Prostate gland (tissue), 2 donors: Measurements from ENCODE around the gene RABGAP1L.

Source experiments
- CTCF ChIP-seq, 4 experiments: fragments of 200-600 bp in 2 of 4; fragments of 450-650 bp in 2 of 4; sonication (generic) in 2 of 4; IDR thresholded peaks; 1 replicate in 3 of 4; 2 replicates in 1 of 4; pipeline ENCODE4 v1.5.1; 2016 to 2019; ENCODE audit warnings: antibody characterized with exemption in 4 of 4, mild to moderate bottlenecking in 2 of 4, moderate library complexity in 2 of 4
- POLR2A ChIP-seq: fragments of 450-650 bp; IDR thresholded peaks from one replicate; pipeline ENCODE4 v1.6.1; 2016; ENCODE audit warnings: antibody characterized with exemption, mild to moderate bottlenecking
- POLR2AphosphoS5 ChIP-seq: sonication (generic); formaldehyde crosslinking; IDR thresholded peaks from one replicate; pipeline ENCODE4 v1.6.1; 2017; ENCODE audit warnings: antibody characterized with exemption

- TF ChIP-seq CTCF (IDR thresholded peaks at IDR 0.05) (no peak), POLR2AphosphoS5 (no peak), POLR2A (no peak)
These were observed 588.3 kb downstream of the RABGAP1L start for GRCh38 chr1:174747613-174748012.
